HCT116 (cell line): ENCODE results near the gene KIR3DL3. TPM values are rescaled to one million over a fixed set of nuclear protein-coding genes. Genes with fewer than 3 reads are reported as not detected.
"Not testable (repeated sequence)": the region's sequence is repeated elsewhere in the genome, so short reads cannot be mapped to it uniquely, and the experiment has no call there.

Experiments used
- ATAC-seq: fragments of 200-7000 bp; cut with Tn5 transposase; 2 replicates; pipeline ENCODE4 v1.9.1; 2020; ENCODE audit warnings: mild to moderate bottlenecking, moderate library complexity
- BruUV-seq: library from RNA; stranded (reverse); fragments of 400-500 nt; replicated peaks from 2 replicates; lab custom pipeline; 2021; lab: Mats Ljungman, UMichigan
- CTCF ChIA-PET: fragments of 300-600 bp; sonication (Branson Sonifier 250); formaldehyde crosslinking; loops from one replicate; lab custom pipeline; 2021; ENCODE audit warnings: antibody characterized with exemption; lab: Charles Lee
- POLR2A ChIA-PET: fragments of 300-600, 350-600 bp; sonication (Branson Sonifier 250); formaldehyde crosslinking; loops from one replicate; lab custom pipeline; 2021; ENCODE audit warnings: antibody characterized with exemption; lab: Charles Lee
- RAD21 ChIA-PET, 2 experiments: fragments of 300-600 bp; sonication (Branson Sonifier 250); formaldehyde crosslinking; loops; one replicate each; lab custom pipeline; 2023; ENCODE audit warnings: low total read pairs in 2 of 2; ENCODE audit not compliant: uncharacterized antibody in 2 of 2, unreplicated experiment in 2 of 2, low non-redundant PET in 1 of 2; lab: Charles Lee
- DNase-seq: peaks from one replicate; pipeline ENCODE4 v3.0.0-alpha.2; 2010; ENCODE audit warnings: low read depth, low spot score
- H2AFZ ChIP-seq: fragments of 200-600 bp; shearing (Covaris generic), sonication (generic); 2 replicates; pipeline ENCODE4 v1.6.1; 2017; ENCODE audit warnings: low read depth, mixed run types, mixed read lengths, antibody characterized with exemption, low read length; ENCODE audit not compliant: poor library complexity, severe bottlenecking
- H3K27ac ChIP-seq: 2 replicates; pipeline ENCODE4 v1.5.1; 2012; ENCODE audit warnings: low read depth, low read length
- H3K27me3 ChIP-seq: fragments of 200-600 bp; sonication (generic); 2 replicates; pipeline ENCODE4 v1.6.1; 2016; ENCODE audit warnings: mixed run types, low read length, mixed read lengths; ENCODE audit not compliant: insufficient read depth
- H3K36me3 ChIP-seq, 2 experiments: fragments of 200-500 bp in 1 of 2; fragments of 200-600 bp in 1 of 2; sonication (Bioruptor generic) in 1 of 2; sonication (generic) in 1 of 2; 2 replicates each; pipeline versions ENCODE4 v1.5.1 to v1.6.1; 2014 to 2016; ENCODE audit warnings: low read length in 2 of 2, inconsistent platforms in 1 of 2, mixed read lengths in 1 of 2, mixed run types in 1 of 2; ENCODE audit not compliant: insufficient read depth in 2 of 2, control insufficient read depth in 1 of 2
- H3K4me1 ChIP-seq, 2 experiments: fragments of 200-600 bp in 1 of 2; sonication (generic) in 1 of 2; 2 replicates each; pipeline versions ENCODE4 v1.5.1 to v1.6.1; 2012 to 2017; ENCODE audit warnings: low read length in 2 of 2, inconsistent platforms in 1 of 2, mild to moderate bottlenecking in 1 of 2, mixed read lengths in 1 of 2, mixed run types in 1 of 2, moderate library complexity in 1 of 2; ENCODE audit not compliant: insufficient read depth in 2 of 2, control insufficient read depth in 1 of 2
- H3K4me2 ChIP-seq: fragments of 200-600 bp; sonication (generic); 2 replicates; pipeline ENCODE4 v1.6.1; 2017; ENCODE audit warnings: mixed run types, low read length, mixed read lengths
- H3K4me3 ChIP-seq, 2 experiments: fragments of 200-600 bp in 1 of 2; sonication (generic) in 1 of 2; replicated peaks in 1 of 2; 2 replicates each; pipeline ENCODE4 v1.5.1; 2011 to 2016; ENCODE audit warnings: low read length in 2 of 2, control low read depth in 1 of 2, low read depth in 1 of 2, mild to moderate bottlenecking in 1 of 2, mixed read lengths in 1 of 2, mixed run types in 1 of 2
- H3K79me2 ChIP-seq: fragments of 200-600 bp; sonication (generic); 2 replicates; pipeline ENCODE4 v1.6.1; 2017; ENCODE audit warnings: mild to moderate bottlenecking, mixed run types, low read length, moderate library complexity, mixed read lengths; ENCODE audit not compliant: insufficient read depth
- H3K9ac ChIP-seq: fragments of 200-600 bp; sonication (generic); 2 replicates; pipeline ENCODE4 v1.6.1; 2016; ENCODE audit warnings: low read length, mixed read lengths
- H3K9me2 ChIP-seq: fragments of 200-600 bp; sonication (generic), shearing (Covaris generic); 2 replicates; pipeline ENCODE4 v1.6.1; 2017; ENCODE audit warnings: mixed run types, mild to moderate bottlenecking, moderate library complexity; ENCODE audit not compliant: insufficient read depth
- H3K9me3 ChIP-seq, 2 experiments: fragments of 200-500 bp in 1 of 2; fragments of 200-600 bp in 1 of 2; sonication (Bioruptor generic) in 1 of 2; sonication (generic) in 1 of 2; 2 replicates each; pipeline ENCODE4 v1.6.1; 2014 to 2017; ENCODE audit warnings: low read length in 2 of 2, mixed read lengths in 2 of 2, inconsistent platforms in 1 of 2, low read depth in 1 of 2, mild to moderate bottlenecking in 1 of 2, mixed run types in 1 of 2, moderate library complexity in 1 of 2; ENCODE audit not compliant: control insufficient read depth in 1 of 2, insufficient read depth in 1 of 2
- H4K20me1 ChIP-seq: fragments of 200-600 bp; sonication (generic), shearing (Covaris generic); 2 replicates; pipeline ENCODE4 v1.6.1; 2017; ENCODE audit warnings: mixed run types, mild to moderate bottlenecking, moderate library complexity; ENCODE audit not compliant: insufficient read depth
- CBX3 ChIP-seq: IDR thresholded peaks from 2 replicates; pipeline ENCODE4 v1.6.1; 2012; ENCODE audit warnings: low read depth
- CEBPB ChIP-seq: IDR thresholded peaks from 2 replicates; pipeline ENCODE4 v1.6.1; 2012; ENCODE audit warnings: low read depth
- ELF1 ChIP-seq: IDR thresholded peaks from 2 replicates; pipeline ENCODE4 v1.6.1; 2012; ENCODE audit warnings: low read depth, borderline replicate concordance
- EZH2 ChIP-seq: fragments of 200-600 bp; sonication (generic); IDR thresholded peaks from 2 replicates; pipeline ENCODE4 v1.6.1; 2017; ENCODE audit warnings: antibody characterized with exemption, mixed run types
- EZH2phosphoT487 ChIP-seq: fragments of 200-600 bp; IDR thresholded peaks from 2 replicates; pipeline ENCODE4 v1.6.1; 2018; ENCODE audit warnings: antibody characterized with exemption, borderline replicate concordance
- POLR2A ChIP-seq: IDR thresholded peaks from 2 replicates; pipeline ENCODE4 v1.7.0; 2011; ENCODE audit warnings: borderline replicate concordance; ENCODE audit not compliant: insufficient read depth, insufficient read length; ENCODE audit errors: extremely low read depth
- POLR2AphosphoS5 ChIP-seq: IDR thresholded peaks from 2 replicates; pipeline ENCODE4 v1.6.1; 2011; ENCODE audit warnings: mild to moderate bottlenecking, low read depth, low read length, moderate library complexity
- RAD21 ChIP-seq: IDR thresholded peaks from 2 replicates; pipeline ENCODE4 v1.6.1; 2012; ENCODE audit warnings: low read depth, mild to moderate bottlenecking
- SIN3A ChIP-seq: IDR thresholded peaks from 2 replicates; pipeline ENCODE4 v1.6.1; 2012; ENCODE audit warnings: low read depth
- TCF7L2 ChIP-seq: IDR thresholded peaks from 2 replicates; pipeline ENCODE4 v1.7.0; 2011; ENCODE audit warnings: borderline replicate concordance, inconsistent platforms; ENCODE audit not compliant: insufficient read depth, insufficient read length; ENCODE audit errors: extremely low read depth
- YY1 ChIP-seq: IDR thresholded peaks from 2 replicates; pipeline ENCODE4 v1.6.1; 2011; ENCODE audit warnings: low read length, low read depth, moderate library complexity, mild to moderate bottlenecking; ENCODE audit not compliant: insufficient replicate concordance; ENCODE audit errors: extremely low read depth
- ZFX ChIP-seq: fragments of 450-650 bp; IDR thresholded peaks from 2 replicates; pipeline ENCODE4 v1.6.1; 2017
- intact Hi-C: fragments of 100-400 bp; cut with micrococcal nuclease; formaldehyde crosslinking; loops from 2 replicates; pipeline ENCODE4 v1.10.0; 2022
- total RNA-seq: library from RNA; stranded (reverse); gene quantifications from one replicate; pipeline ENCODE4 v1.2.1, GENCODE V29; 2021; ENCODE audit not compliant: unreplicated experiment
- TF ChIP-seq, protein P1 (sequence below), 3 experiments: fragments of 200-600 bp in 1 of 3; sonication (generic) in 1 of 3; IDR thresholded peaks in 2 of 3; conservative IDR thresholded peaks in 1 of 3; 2 replicates each; pipeline ENCODE4 v1.5.1; 2012 to 2017; ENCODE audit warnings: low read depth in 2 of 3, low read length in 2 of 3, antibody characterized with exemption in 1 of 3, borderline replicate concordance in 1 of 3, control low read depth in 1 of 3, mild to moderate bottlenecking in 1 of 3, mixed read lengths in 1 of 3, mixed run types in 1 of 3, moderate library complexity in 1 of 3; ENCODE audit not compliant: insufficient read depth in 1 of 3
- TF ChIP-seq, protein P2 (sequence below): IDR thresholded peaks from 2 replicates; pipeline ENCODE4 v1.6.1; 2012
- TF ChIP-seq, protein P3 (sequence below): IDR thresholded peaks from 2 replicates; pipeline ENCODE4 v1.6.1; 2011; ENCODE audit warnings: mild to moderate bottlenecking, low read length, moderate library complexity; ENCODE audit not compliant: insufficient replicate concordance; ENCODE audit errors: extremely low read depth

KIR3DL3 gene
- total RNA-seq, 1 experiment from 2014 or later: not detected

DNA sequence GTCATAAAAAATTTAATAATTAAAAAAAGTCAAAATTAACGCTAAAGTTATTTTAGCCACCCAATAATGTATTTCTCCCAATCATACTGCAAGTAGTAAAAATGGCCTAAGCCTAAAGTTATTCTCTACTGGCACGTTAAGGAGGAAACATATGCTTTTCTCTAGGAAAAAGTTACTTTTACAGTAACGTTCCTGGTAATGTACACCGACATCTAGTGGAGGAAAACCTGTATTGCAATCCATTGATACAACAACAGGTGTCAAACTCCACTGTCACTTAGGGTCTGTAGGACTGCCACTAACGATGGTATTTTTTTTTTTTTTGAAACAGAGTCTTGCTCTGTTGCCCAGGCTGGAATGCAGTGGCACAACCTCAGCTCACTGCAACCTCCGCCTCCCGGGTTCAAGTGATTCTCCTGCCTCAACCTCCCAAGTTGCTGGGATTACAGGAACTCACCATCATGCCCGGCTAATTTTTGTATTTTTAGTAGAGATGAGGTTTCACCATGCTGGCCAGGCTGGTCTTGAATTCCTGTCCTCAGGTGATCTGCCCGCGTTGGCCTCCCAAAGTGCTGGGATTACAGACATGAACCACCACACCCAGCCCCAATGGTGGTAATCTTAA, 47.9 kb upstream of the KIR3DL3 start:
- H3K9ac ChIP-seq, H3K4me1 ChIP-seq, BruUV-seq, RAD21 ChIA-PET, H3K9me2 ChIP-seq, H3K4me3 ChIP-seq, H3K27ac ChIP-seq, CTCF ChIA-PET, H3K9me3 ChIP-seq, H3K36me3 ChIP-seq, H3K4me2 ChIP-seq, H3K79me2 ChIP-seq, H2AFZ ChIP-seq, POLR2A ChIA-PET, H4K20me1 ChIP-seq: not testable (repeated sequence)
- peaks cover 11% of the 10 kb centered on the region for H3K27me3 ChIP-seq
- ATAC-seq (peak; percentile 52; the same call in 1 of the 2 replicates), DNase-seq (peak; percentile 19)
- intact Hi-C loops: loop anchor here (5.0 kb wide), 1 partner anchor 194 kb away; no protein-coding TSS in a partner anchor
- TF ChIP-seq, protein P1, sequence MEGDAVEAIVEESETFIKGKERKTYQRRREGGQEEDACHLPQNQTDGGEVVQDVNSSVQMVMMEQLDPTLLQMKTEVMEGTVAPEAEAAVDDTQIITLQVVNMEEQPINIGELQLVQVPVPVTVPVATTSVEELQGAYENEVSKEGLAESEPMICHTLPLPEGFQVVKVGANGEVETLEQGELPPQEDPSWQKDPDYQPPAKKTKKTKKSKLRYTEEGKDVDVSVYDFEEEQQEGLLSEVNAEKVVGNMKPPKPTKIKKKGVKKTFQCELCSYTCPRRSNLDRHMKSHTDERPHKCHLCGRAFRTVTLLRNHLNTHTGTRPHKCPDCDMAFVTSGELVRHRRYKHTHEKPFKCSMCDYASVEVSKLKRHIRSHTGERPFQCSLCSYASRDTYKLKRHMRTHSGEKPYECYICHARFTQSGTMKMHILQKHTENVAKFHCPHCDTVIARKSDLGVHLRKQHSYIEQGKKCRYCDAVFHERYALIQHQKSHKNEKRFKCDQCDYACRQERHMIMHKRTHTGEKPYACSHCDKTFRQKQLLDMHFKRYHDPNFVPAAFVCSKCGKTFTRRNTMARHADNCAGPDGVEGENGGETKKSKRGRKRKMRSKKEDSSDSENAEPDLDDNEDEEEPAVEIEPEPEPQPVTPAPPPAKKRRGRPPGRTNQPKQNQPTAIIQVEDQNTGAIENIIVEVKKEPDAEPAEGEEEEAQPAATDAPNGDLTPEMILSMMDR (IDR thresholded peaks at IDR 0.05 in 2 of 3, conservative IDR thresholded peaks at IDR 0.05 in 1 of 3; ENCODE audit: borderline replicate concordance in 1 of 3, insufficient read depth in 1 of 3, low read depth in 2 of 3, low read length in 2 of 3): peak; percentile 42 to 84 (median 79); a peak in 5 of 6 replicates
- peak; percentile 52; the same call in 1 of the 2 replicates for TF ChIP-seq RAD21

DNA sequence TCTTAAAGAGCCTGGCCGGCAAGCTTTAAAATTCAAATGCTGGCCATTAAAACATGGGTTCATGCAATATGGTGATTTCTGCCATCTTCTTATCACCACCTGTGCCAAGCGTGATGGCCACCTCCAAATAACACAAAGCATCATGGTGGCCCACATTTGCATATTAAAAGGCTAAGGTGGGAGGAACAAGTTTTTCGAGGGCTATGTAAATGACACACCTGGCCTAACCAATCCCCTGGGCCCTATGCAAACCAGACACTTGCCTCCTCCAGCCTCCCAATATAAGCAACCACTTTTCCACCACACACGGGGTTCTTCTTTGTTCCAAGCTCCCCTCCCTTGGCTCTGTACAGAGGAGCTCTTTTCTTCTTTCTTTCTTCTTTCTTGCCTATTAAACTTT, 47.0 kb upstream of the KIR3DL3 start:
- peaks cover 7% of the 10 kb centered on the region; the same call in 1 of the 2 replicates for H3K27me3 ChIP-seq
- H3K4me1 ChIP-seq: no peaks in the 10 kb centered on the region
- H3K4me2 ChIP-seq: no peak overlapping the region
- ChIA-PET CTCF (interaction anchor here (1.0 kb wide), 1 partner anchor 25 kb away, joined by 3 read pairs; no protein-coding TSS in a partner anchor), POLR2A (no interaction called here), RAD21 (interaction anchor here in 1 of 2 experiments (0.9 kb wide), 1 partner anchor 200 kb away, joined by 3 read pairs; no protein-coding TSS in a partner anchor)
- no peaks in the 10 kb centered on the region for H4K20me1 ChIP-seq
- no peaks in the 10 kb centered on the region for H3K79me2 ChIP-seq
- H3K9me2 ChIP-seq: no peaks in the 10 kb centered on the region
- no peak overlapping the region for H3K4me3 ChIP-seq
- H3K9me3 ChIP-seq: no peaks in the 10 kb centered on the region
- intact Hi-C loops: loop anchor here (5.0 kb wide), 1 partner anchor 195 kb away; no protein-coding TSS in a partner anchor
- H3K27ac ChIP-seq: no peak overlapping the region
- no peaks in the 10 kb centered on the region for H3K36me3 ChIP-seq
- ATAC-seq (no peak), DNase-seq (no peak)
- no peak overlapping the region for H2AFZ ChIP-seq
- H3K9ac ChIP-seq: no peak overlapping the region
- no TSS peak for BruUV-seq
- TF ChIP-seq SIN3A: no peak
- no peak for TF ChIP-seq YY1
- TF ChIP-seq EZH2: no peak
- TF ChIP-seq TCF7L2: no peak
- TF ChIP-seq CEBPB: no peak
- TF ChIP-seq, protein P2, sequence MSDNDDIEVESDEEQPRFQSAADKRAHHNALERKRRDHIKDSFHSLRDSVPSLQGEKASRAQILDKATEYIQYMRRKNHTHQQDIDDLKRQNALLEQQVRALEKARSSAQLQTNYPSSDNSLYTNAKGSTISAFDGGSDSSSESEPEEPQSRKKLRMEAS: no peak
- no peak for TF ChIP-seq ZFX
- TF ChIP-seq, protein P3, sequence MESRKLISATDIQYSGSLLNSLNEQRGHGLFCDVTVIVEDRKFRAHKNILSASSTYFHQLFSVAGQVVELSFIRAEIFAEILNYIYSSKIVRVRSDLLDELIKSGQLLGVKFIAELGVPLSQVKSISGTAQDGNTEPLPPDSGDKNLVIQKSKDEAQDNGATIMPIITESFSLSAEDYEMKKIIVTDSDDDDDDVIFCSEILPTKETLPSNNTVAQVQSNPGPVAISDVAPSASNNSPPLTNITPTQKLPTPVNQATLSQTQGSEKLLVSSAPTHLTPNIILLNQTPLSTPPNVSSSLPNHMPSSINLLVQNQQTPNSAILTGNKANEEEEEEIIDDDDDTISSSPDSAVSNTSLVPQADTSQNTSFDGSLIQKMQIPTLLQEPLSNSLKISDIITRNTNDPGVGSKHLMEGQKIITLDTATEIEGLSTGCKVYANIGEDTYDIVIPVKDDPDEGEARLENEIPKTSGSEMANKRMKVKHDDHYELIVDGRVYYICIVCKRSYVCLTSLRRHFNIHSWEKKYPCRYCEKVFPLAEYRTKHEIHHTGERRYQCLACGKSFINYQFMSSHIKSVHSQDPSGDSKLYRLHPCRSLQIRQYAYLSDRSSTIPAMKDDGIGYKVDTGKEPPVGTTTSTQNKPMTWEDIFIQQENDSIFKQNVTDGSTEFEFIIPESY: no peak
- TF ChIP-seq RAD21: no peak
- no peak for TF ChIP-seq POLR2AphosphoS5
- no peak for TF ChIP-seq EZH2phosphoT487
- no peak for TF ChIP-seq ELF1
- TF ChIP-seq POLR2A: no peak
- TF ChIP-seq CBX3: no peak
